GM18526 (cell line): ENCODE results near the gene CUTA.

Experiments used
- POLR2A ChIP-seq: IDR thresholded peaks from 3 replicates; pipeline ENCODE4 v1.6.1; 2011; ENCODE audit not compliant: insufficient read length; ENCODE audit errors: extremely low read depth

The CUTA gene

DNA sequence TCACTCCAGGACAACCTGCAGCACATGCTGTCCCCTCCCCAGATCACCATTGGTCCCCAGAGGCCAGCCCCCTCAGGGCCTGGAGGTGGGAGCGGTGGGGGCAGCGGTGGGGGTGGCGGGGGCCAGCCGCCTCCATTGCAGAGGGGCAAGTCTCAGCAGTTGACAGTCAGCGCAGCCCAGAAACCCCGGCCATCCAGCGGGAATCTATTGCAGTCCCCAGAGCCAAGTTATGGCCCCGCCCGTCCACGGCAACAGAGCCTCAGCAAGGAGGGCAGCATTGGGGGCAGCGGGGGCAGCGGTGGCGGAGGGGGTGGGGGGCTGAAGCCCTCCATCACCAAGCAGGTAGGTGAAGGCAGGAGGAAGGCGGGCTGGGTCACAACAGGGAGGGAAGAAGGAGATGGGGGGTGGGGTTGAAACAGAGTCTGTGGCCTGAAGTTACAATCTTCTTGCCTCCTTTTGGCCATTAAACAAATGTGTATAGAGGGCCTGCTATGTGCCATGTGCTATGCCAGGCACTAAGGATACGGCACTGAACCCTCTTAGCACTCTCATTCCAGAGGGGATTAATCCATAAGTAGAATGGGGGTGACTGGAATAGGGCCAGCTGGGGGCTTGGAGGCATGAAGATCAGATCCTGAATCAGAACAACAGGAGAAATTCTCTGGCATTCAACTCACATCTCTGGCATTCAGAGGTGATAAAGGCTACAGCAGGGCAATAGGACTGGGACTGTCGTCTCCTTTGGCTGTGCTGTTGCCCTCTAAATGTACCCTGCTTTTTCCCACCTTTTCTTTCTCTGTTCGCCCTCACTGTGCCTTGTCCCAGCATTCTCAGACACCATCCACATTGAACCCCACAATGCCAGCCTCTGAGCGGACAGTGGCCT lies 26.0 kb upstream of the CUTA start:
- TF ChIP-seq POLR2A, result no peak

DNA sequence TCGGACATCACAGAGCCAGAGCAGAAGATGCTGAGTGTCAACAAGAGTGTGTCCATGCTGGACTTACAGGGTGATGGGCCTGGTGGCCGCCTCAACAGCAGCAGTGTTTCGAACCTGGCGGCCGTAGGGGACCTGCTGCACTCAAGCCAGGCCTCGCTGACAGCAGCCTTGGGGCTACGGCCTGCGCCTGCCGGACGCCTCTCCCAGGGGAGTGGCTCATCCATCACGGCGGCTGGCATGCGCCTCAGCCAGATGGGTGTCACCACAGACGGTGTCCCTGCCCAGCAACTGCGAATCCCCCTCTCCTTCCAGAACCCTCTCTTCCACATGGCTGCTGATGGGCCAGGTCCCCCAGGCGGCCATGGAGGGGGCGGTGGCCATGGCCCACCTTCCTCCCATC lies 25.1 kb upstream of the CUTA start:
- no peak for TF ChIP-seq POLR2A

DNA sequence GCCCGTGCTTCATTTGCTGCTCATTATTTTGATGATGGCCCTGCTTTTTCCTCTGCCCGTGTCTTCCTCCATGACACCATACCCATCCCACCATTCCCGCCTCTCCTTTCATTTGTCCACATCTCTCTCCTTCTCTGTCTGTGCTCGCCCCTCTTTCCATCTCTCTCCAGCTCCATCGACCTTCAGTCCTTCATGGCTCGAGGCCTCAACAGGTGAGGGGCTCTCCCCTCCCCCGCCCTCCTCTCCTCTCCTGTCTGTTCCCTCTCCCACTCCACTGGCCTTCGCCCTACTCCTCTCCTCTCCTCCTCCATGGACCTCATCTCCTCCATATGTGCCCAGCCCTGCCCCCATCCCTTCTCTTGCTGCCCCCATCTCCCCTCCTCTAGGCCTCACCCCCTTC lies 24.4 kb upstream of the CUTA start:
- no peak for TF ChIP-seq POLR2A

DNA sequence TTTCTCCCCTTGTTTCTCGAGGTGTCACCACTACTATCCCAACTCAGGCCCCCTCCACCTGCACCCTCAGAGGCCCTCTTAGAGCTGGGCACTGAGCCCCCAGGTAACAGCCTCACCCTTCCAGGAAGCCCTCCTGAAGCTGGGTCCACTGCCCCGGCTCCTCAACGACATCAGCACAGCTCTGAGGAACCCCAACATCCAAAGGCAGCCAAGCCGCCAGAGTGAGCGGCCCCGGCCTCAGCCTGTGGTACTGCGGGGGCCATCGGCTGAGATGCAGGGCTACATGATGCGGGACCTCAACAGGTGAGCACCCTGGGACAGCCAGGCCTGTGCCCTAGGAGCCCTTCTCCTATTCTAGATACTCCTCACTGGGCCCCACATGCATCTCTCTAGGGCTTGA lies 23.6 kb upstream of the CUTA start:
- no peak for TF ChIP-seq POLR2A

DNA sequence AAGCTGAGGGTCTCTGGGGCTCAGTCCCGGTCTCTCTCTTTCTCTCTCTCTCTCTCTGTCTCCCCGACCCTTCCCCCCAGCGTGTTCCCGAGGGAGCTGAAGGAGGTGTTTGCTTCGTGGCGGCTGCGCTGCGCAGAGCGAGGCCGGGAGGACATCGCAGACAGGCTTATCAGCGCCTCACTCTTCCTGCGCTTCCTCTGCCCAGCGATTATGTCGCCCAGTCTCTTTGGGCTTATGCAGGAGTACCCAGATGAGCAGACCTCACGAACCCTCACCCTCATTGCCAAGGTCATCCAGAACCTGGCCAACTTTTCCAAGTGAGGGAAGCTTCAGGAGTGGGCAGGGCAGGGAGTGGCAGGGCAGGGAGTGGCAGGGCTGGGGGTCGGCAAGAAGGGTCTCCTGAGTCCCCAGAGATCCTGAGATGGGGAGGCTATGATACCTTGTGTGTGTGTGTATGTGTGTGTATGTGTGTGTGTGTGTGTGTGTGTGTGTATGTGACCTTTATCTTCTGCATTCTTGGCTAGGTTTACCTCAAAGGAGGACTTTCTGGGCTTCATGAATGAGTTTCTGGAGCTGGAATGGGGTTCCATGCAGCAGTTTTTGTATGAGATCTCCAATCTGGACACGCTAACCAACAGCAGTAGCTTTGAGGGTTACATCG lies 22.9 kb upstream of the CUTA start:
- TF ChIP-seq POLR2A, result no peak

DNA sequence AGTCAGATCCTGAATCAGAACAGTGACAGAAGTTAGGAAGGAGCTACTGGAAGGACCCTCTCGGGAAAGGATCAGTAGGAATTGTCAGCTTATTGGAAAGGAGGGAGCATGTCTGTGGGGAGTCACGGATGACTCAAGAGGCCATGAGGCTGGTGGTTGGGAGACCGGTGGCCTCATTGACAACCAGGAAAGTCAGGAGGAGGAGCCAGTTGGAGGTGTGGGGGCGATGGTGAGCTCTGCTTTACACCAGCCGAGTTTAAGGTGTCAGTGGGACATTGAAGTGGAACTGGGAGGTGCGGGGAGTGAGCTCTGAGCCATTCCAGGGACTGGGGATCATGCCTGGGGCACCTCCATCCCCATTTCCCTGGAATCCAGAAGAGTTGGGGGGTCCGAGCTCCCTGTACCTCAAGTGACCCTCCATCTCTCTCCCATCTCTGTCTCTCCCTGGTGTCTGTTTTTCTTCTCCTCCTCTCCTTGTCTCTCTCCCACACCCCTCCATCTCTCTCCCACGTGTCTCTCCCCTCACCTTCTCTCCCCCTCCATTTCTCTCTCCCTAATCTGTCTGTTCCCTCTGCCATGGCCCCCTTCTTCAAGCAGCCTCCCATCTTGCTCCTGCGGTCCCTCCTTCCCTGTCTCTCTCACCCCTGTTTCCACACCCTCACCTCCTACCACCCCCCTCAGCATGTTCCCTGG lies 22.2 kb upstream of the CUTA start:
- TF ChIP-seq POLR2A, result no peak

DNA sequence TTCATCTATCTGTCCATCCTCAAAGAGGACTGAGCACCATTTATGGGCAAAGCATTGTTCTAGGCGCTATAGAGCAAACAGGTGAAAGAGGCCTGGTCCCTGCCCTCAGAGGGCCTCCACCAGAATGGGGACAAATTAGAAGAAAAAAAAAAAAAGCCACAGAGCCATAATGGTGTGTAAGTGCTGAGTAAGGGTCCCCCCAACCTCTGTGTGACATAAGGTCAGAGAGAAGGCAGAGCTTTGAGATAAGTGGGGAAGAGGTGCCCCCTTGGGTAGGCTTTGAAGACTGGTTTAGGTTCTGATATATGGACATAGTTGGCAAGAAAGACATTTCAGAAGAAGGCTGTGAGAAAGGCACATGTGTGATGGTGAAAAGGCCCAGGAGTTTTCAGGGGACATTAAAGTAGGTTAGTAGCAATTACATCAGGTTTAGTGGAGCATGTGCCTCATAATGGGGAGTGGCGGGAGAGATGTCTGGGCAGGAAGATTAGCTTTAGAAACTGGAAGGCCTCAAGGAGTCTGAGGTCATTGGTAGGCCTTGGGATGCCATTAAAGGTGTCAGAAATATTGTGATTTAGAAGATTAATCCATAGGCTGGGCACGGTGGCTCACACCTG lies 21.2 kb upstream of the CUTA start:
- TF ChIP-seq POLR2A, result no peak

DNA sequence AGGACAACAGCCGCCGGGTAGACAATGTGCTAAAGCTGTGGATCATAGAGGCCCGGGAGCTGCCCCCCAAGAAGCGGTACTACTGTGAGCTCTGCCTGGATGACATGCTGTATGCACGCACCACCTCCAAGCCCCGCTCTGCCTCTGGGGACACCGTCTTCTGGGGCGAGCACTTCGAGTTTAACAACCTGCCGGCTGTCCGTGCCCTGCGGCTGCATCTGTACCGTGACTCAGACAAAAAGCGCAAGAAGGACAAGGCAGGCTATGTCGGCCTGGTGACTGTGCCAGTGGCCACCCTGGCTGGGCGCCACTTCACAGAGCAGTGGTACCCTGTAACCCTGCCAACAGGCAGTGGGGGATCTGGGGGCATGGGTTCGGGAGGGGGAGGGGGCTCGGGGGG lies 19.8 kb upstream of the CUTA start:
- TF ChIP-seq POLR2A, result no peak

DNA sequence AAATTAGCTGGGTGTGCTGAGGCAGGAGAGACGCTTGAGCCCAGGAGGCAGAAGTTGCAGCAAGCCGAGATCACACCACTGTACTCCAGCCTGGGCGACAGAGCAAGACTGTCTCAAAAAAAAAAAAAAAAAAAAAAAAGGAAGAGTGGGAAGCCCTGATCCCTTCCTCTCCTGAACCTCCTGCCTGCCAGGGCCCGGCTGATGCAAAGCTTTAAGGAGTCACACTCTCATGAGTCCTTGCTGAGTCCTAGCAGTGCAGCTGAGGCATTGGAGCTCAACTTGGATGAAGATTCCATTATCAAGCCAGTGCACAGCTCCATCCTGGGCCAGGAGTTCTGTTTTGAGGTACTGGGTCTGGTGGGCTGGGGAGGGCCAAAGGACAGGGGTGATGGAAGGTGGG lies 17.1 kb upstream of the CUTA start:
- no peak for TF ChIP-seq POLR2A

DNA sequence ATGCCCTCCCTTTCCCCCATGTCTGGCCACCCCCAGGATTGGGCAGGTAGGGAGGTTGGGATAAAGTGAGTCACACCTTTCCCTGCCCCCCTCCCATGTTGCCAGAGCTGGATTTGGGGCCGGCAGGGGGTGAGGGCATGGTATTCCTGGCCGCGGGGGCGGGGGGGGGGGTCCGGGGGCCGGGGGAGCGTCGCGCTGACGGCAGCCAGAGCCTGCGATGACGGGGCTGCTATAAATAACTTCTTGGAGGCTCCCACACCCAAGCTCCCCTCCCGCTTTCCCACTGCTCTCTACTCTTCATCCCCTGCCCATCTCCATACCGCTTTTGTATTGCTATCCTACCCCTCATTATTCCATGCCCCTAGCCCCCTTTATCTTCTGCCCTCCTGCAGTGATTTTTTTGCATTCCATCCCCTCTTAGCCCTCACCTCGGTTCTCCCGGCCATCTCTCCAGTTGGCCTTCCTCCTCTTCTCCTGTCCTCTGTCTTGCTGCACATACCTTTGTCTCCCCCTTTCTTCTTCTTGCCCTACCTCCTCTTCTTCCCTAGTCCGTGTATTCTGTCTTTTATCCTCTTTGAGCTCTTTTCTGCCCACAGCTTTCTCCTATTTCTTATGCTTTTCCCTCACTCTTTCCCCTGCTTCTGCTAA lies 15.8 kb upstream of the CUTA start:
- no peak for TF ChIP-seq POLR2A

DNA sequence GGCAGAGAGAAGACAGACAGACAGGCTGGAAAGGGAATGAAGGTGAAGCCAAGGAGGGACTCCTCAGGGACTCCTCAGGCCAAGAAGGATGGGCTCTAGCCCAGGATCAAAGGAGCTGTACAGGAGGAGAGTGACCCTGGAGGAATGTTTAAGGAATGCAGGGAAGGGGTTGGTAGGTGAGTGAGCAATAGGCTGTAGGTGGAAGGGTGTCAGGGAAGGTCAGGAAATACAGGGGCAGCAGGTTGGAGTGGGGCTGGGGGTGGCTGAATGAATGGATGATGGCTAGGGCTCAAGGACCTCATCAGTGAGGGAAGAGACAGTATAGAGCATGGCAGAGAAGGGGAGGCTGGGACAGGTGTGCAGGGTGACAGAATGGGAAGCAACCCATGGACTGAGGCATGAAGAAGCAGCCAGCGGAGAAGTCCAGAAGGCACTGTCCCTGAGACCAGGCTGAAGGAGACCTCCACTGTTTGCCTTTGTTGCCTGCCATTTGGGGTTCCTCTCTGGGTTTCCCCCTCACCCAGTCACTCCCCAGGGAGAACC lies 15.2 kb upstream of the CUTA start:
- no peak for TF ChIP-seq POLR2A

DNA sequence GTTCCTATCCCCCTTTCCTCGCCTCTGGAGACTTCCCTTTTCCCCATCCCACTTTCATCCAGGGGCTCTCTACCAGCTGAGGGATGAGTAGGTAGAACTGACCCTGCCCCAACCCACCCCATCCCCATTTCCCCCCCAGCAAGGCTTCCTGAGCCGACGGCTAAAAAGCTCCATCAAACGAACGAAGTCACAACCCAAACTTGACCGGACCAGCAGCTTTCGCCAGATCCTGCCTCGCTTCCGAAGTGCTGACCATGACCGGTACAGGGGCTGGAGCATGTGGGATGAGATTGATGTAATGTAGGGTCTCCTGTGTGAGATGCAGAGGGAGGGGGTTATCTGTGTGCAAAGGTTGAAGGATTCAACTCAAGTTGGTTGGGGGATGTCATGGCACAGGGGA lies 14.6 kb upstream of the CUTA start:
- TF ChIP-seq POLR2A, result no peak

DNA sequence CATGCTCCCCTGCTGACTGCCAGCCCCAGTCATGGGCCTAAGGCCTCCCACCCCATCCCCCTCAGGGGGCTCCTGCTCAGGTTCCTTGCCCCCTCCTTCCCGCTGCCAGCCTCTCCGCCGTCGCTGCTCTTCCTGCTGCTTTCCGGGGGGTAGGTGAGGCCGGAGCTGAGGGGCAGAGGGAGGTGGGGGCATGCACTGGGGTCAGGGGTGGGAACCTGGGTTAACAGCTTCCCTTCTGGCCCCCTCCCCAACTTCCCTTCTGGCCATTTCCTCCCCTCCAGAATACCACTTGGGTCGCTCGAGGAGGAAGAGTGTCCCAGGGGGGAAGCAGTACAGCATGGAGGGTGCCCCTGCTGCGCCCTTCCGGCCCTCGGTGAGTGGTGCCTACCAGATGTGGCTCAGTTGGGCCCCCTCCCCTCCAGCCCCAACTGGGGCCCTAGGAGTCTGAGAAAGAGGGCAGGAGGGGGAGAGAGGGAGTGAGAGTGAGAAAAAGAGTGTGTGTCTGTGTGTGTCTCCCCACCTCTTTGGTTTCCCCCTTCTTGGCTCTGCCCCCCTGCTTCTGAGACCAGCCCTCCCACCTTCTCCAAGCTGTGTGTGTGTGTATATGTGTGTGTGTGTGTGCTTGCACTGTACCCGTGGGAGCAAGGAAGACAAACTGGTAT lies 14.1 kb upstream of the CUTA start:
- no peak for TF ChIP-seq POLR2A
